Effector CD8-positive, alpha-beta T cell (primary cell): ENCODE data around the gene COX19.

Experiments used
- DNase-seq: peaks from one replicate; lab custom pipeline; 2025; lab: John Stamatoyannopoulos, UW

The COX19 gene

GRCh38 chr7:991729-992656 is 16.6 kb upstream of the COX19 start:
- DNase-seq = no peak

DNA sequence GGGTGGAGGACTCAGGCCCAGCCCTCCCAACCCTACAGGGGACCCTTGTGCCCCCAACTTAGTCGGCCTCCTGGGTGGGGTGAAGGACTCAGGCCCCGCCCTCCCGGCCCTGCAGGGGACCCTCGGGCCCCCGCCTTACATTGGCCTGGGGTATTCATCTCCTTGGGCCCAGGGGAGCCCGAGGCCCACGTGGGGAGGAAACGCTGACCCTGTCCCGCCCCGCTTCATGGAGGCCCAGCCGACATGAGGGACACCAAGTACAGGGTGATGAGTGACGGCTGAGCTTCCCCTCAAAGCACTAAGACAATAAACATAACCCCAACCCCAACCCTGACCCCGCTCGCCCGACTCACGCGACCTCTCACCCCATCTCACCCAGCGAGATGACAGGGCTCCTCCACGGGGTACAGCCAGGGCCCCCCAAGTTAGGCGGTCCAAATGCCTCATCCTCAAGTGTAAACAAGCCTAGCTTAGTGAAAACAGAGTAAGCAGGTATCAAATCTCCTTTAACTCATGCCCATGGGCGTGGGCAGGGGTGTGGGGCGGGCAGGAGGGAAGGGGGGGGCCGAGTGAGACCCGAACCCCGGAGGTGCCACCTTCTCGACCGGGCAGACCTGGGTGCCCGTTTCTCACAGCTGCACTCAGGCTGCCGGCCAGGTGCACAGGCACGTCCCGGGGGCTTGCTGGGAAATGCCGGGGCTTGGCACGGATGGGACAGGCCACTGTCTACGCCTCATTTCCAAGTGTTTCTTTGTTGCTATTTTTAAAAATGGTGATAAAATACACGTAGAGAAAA is 15.8 kb upstream of the COX19 start:
- no peak for DNase-seq

DNA sequence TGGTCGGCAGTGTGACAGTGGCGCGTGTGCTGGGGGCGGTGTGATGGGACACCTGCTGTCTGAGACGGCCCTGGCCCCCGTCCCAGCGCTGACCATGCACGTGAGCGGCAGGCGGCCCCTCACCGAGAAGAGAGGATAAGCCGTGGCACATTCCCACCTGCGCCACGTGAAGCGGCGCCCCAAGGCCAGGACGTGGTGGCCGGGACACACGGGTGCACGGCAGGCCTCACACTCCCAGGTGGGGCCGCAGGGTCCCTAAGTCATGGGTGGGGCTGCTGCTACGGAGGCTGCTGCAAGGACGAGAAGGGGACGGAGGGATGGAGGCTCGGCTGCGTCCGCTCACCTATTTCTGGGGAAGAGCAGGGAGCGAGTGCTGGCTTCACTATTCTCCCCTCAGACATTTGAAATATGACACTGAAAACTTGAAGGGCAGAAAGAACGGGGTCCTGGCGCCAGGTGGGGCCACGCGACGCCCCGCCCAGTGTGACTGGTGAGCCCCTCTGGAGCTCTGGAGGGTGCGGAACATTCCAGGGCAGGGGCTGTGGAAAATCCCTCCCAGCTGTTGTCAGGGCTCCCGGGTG is 15.1 kb upstream of the COX19 start:
- no peak for DNase-seq

GRCh38 chr7:988963-989529 is 13.7 kb upstream of the COX19 start:
- DNase-seq = no peak

DNA sequence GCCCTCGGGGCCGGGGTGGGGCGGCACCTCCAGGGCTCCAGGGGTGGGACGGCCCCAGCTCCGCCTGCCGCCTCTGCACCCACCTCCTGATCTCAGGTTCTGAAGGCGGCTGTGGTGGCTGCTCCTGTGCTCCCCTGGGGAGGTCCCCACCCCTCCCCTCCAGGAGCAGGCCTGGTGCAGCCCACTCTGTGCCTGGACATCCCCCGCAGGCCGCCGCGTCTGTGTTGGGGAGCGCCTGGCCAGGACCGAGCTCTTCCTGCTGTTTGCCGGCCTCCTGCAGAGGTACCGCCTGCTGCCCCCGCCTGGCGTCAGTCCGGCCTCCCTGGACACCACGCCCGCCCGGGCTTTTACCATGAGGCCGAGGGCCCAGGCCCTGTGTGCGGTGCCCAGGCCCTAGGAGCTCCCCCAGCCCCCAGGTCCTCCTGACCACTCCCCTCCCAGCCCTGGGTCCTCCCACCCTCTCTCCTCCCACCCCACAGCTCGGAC is 13.1 kb upstream of the COX19 start:
- DNase-seq = no peak

- no peak for DNase-seq
Measured at GRCh38 chr7:987909-988308, 12.6 kb upstream of the COX19 start.

GRCh38 chr7:986766-987751 is 11.7 kb upstream of the COX19 start:
- no peak for DNase-seq

- no peak for DNase-seq
Measured at GRCh38 chr7:985915-986741, 10.8 kb upstream of the COX19 start.

DNA sequence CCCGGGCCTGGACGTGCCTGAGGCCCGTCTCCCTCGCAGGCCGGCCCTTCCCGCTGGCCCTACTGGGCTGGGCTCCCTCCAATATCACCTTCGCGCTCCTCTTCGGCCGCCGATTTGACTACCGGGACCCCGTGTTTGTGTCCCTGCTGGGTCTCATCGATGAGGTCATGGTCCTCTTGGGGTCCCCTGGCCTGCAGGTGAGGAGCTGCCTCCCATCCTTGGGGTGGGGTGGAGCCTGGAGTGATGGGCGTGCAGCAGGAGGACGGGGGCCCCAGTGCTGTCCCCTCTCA is 9.7 kb upstream of the COX19 start:
- no peak for DNase-seq

DNA sequence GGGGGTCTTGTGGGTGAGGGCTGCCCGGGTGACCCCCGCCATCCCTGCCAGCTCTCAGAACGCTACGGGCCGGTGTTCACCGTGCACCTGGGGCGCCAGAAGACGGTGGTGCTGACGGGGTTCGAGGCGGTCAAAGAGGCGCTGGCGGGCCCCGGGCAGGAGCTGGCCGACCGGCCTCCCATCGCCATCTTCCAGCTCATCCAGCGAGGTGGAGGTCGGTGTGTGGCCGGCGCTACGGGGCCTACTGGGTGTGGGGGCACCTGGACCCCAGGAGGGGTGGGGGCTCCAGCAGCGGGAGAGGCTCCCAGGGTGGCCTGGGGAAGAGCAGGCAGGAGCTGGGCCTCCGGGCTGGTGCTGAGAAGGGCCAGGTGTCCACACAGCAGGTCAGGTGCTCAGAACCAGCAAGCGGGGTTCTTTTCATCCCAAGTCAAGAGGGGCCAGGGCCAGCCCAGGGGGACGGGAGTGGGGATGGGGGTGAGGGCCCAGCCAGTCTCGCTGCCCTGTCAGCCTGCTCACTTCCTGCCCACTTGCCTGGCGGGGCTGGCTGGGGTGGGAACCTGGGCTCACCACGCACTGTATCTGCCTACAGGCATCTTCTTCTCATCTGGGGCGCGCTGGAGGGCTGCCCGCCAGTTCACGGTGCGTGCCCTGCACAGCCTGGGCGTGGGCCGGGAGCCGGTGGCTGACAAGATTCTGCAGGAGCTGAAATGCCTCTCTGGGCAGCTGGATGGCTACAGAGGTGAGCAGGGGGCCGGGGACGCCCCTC is 9.2 kb upstream of the COX19 start:
- no peak for DNase-seq

DNA sequence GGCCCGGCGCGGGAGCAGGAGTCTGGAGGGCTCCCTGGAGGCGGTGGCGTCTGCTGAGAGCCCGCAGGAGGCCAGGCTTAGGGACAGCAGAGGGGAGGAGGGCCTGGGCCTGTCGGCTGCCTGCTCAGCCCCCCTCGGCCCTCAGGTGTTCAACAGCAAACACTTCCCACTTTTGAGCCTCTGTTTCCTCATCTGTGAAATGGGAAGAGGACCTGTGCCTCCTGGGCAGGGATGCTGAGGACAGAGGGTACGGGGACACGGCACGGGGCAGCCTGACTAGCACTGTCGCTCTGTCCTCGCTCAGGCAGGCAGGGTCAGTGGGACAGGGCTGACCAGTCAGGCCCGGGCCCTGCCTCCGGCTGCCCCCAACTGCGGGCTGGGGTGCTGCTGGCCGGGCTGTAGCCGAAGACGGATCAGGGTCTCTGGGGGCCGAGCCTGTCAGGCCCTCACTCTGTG is 8.3 kb upstream of the COX19 start:
- DNase-seq = no peak

DNA sequence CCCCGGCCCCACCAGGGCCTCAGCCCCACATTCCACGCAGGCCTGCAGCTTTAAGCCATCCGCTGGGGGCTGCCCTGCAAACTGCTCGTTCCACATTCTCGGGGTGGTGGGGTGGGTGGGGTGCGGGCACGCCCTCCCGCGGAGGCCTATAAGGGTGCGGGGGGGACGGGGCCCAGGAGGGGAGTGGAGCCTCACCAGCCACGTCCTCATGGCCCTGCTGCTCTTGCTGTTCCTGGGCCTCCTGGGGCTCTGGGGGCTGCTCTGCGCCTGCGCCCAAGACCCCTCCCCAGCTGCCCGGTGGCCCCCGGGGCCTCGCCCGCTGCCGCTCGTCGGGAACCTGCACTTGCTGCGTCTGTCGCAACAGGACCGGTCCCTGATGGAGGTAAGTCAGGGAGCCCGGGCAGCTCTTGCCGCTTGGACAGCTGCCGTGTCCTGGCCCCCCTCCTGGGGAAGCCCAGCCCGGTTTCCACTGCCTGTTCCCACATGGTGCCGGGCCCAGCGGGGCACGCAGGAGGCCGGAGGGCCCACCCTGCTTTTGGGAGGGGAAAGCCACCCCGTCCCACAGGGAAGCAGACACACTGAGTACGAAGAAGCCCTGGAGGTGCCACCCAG is 7.8 kb upstream of the COX19 start, which contains the start of gene CYP2W1:
CYP2W1 (plus strand) TSS at position 178 of the 612 bp plus-strand sequence; CDS start at position 209, 31 bp downstream.
- no peak for DNase-seq

DNA sequence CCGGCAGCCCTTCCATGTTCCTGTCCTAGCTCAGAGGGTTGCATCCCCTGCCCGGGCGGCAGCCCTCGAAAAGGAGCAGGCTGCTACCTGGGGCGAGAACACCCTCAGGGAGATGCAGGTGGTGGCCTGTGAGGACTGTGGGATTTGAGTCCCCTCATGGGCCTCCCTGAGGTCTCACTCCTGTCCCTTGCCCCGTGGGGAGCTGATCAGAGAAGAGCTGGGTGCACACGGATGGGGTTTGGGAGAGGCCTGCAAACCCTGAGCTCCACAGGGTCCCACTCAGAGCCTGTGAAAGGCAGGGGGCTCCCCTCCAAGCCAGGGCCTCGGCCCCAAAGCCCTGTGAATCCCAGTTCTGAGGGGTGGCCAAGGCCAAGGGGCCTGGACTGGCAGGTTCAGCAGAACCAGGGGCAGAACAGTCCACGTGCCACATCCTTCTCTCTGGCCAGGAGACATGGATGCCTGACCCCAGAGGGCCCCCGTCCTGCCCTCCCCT is 7.2 kb upstream of the COX19 start:
- no peak for DNase-seq

GRCh38 chr7:981793-982510 is 6.6 kb upstream of the COX19 start:
- no peak for DNase-seq

DNA sequence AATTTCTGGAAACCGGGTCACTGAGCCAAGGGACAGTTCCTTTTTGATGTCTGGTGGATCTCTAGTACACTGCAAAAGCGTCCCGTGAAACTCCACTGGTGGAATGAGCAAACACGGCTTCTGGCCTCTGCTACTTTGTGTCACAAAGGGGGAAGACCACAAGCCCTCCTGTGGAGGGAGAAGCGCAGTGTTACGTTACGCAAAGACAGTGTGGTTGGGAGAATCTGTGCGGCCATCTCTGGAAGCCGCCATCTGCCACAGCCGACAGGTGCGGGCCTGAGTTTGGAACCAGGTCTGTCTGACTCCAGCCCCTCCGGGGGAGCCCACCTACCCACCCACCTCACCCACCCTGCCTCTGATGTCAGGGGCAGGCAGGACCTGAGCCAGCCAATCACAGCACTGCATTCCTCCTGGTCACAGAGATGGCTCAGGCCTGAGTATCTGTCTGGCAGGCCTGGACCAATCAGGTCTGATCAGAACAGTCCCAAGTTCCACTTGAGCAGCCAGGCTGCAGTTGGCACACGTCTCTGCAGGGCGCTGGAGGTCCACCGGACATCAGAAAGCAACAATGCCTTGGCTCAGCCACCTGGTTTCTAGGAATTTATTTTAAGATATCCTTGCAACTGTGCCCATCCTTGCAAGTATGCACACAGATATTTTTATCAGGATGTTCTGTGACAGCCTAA is 4.7 kb upstream of the COX19 start:
- DNase-seq = no peak

GRCh38 chr7:979151-979550 is 3.8 kb upstream of the COX19 start:
- no peak for DNase-seq

DNA sequence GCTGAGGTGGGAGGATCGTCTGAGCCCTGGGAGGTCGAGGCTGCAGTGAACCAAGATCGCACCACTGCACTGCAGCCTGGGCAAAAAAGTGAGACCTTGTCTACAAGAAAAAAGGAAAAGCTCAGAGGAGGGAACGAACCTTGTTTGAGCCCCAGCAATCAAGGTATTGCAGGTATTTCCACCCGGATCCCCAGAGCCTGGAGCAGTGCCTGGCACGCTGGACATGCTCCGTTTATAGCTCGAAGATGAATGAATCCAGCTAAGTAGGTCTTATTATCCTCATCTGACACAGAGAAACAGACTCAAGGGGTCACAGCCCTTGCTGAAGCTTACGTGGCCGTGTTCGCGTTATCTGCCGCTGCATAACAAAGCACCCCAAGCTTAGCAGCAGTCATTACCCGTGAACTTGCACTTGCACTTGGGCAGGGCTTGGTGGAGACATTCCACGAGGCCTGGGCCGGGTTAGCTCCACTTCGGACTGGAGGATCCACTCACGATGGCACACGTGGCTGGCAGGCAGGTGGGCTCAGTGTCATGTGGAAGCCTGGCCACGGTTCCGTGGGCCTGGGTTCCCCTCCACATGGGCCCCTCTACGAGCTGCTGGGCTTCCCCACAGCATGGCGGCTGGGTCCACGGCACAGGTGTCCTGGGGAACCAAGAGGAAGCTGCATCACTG is 3.2 kb upstream of the COX19 start:
- no peak for DNase-seq
